SK-N-MC (cell line): ENCODE measurements around the gene C11orf21.
"Not testable (repeated sequence)": the region's sequence is repeated elsewhere in the genome, so short reads cannot be mapped to it uniquely, and the experiment has no call there.

ENCODE experiments used
- DNase-seq: peaks from one replicate; pipeline ENCODE4 v3.0.0-alpha.2; 2011; ENCODE audit warnings: low read depth, low spot score
- H3K27ac ChIP-seq: fragments of 200-600 bp; sonication (generic); 2 replicates; pipeline ENCODE4 v1.5.1; 2016; ENCODE audit warnings: mixed run types
- H3K36me3 ChIP-seq: fragments of 200-600 bp; sonication (generic); 2 replicates; pipeline ENCODE4 v1.6.1; 2017; ENCODE audit warnings: antibody characterized with exemption, low read length, mixed read lengths; ENCODE audit not compliant: insufficient read depth
- H3K4me3 ChIP-seq: fragments of 200-600 bp; sonication (generic); 2 replicates; pipeline ENCODE4 v1.5.1; 2016
- H3K9ac ChIP-seq: fragments of 200-600 bp; sonication (generic); 2 replicates; pipeline ENCODE4 v1.8.0; 2017; ENCODE audit warnings: mixed run types, mixed read lengths; ENCODE audit not compliant: insufficient read length
- H3K9me3 ChIP-seq: fragments of 200-600 bp; sonication (generic); 2 replicates; pipeline ENCODE4 v1.6.1; 2017; ENCODE audit warnings: low read depth, mild to moderate bottlenecking, antibody characterized with exemption, low read length, moderate library complexity, mixed read lengths
- EZH2 ChIP-seq: fragments of 200-600 bp; sonication (generic); IDR thresholded peaks from one replicate; pipeline ENCODE4 v1.6.1; 2017; ENCODE audit warnings: antibody characterized with exemption
- FOXP2 ChIP-seq: optimal IDR thresholded peaks from 2 replicates; pipeline ENCODE3; 2011; ENCODE audit warnings: mild to moderate bottlenecking, moderate library complexity; ENCODE audit not compliant: insufficient read depth; ENCODE audit errors: extremely low read length, control extremely low read depth
- POLR2AphosphoS5 ChIP-seq: IDR thresholded peaks from 2 replicates; pipeline ENCODE4 v1.6.1; 2012; ENCODE audit warnings: mild to moderate bottlenecking, low read depth, low read length, borderline replicate concordance

C11orf21 gene

GRCh38 chr11:2287091-2287490 is 14.6 kb downstream of the C11orf21 start:
- Histone ChIP-seq H3K9ac (no peak overlapping the region), H3K4me3 (no peak overlapping the region), H3K36me3 (no peaks in the 10 kb centered on the region), H3K27ac (no peak overlapping the region), H3K9me3 (no peaks in the 10 kb centered on the region)
- DNase-seq: no peak
- TF ChIP-seq FOXP2 (no peak), EZH2 (no peak), POLR2AphosphoS5 (no peak)

DNA sequence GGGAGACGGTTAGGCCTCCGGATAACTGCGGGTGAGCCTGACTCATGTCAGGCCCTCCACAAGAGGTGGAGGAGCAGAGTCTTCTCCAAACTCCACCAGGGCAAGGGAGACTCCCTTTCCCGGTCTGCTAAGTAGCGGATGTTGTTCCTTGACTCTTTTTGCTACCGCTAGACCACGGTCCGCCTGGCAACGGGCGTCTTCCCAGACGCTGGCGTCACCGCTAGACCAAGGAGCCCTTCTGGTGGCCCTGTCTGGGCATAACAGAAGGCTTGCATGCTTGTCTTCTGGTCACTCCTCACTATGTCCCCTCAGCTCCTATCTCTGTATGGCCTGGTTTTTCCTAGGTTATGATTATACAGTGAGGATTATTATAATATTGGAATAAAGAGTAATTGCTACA is 15.4 kb downstream of the C11orf21 start:
- H3K27ac ChIP-seq, H3K9me3 ChIP-seq, H3K36me3 ChIP-seq, H3K4me3 ChIP-seq, DNase-seq, H3K9ac ChIP-seq: not testable (repeated sequence)

- no peak overlapping the region for H3K27ac ChIP-seq
- H3K36me3 ChIP-seq: no peaks in the 10 kb centered on the region
- no peak for TF ChIP-seq FOXP2
- no peak for TF ChIP-seq EZH2
- TF ChIP-seq POLR2AphosphoS5: no peak
- H3K4me3 ChIP-seq: no peak overlapping the region
- H3K9me3 ChIP-seq: no peaks in the 10 kb centered on the region
- DNase-seq: no peak
- H3K9ac ChIP-seq: no peak overlapping the region
Observed at GRCh38 chr11:2280208-2280607, 21.5 kb downstream of the C11orf21 start.

- no peak overlapping the region for H3K4me3 ChIP-seq
- TF ChIP-seq POLR2AphosphoS5 (no peak), EZH2 (no peak), FOXP2 (no peak)
Observed at GRCh38 chr11:2277933-2278523, 23.7 kb downstream of the C11orf21 start.

GRCh38 chr11:2277008-2277346 is 24.7 kb downstream of the C11orf21 start:
- Histone ChIP-seq H3K9ac (no peak overlapping the region), H3K9me3 (no peaks in the 10 kb centered on the region), H3K27ac (no peak overlapping the region), H3K4me3 (no peak overlapping the region), H3K36me3 (no peaks in the 10 kb centered on the region)
- DNase-seq: no peak
- TF ChIP-seq EZH2 (no peak), POLR2AphosphoS5 (no peak), FOXP2 (no peak)

More at GRCh38 chr11:2277933-2278523, 23.7 kb downstream of the C11orf21 start:
- no peaks in the 10 kb centered on the region for H3K36me3 ChIP-seq
- no peaks in the 10 kb centered on the region for H3K9me3 ChIP-seq
- no peak for DNase-seq
- no peak overlapping the region for H3K9ac ChIP-seq
- H3K27ac ChIP-seq: no peak overlapping the region

- Histone ChIP-seq H3K9me3 (no peaks in the 10 kb centered on the region), H3K27ac (no peak overlapping the region), H3K9ac (no peak overlapping the region), H3K4me3 (no peak overlapping the region), H3K36me3 (no peaks in the 10 kb centered on the region)
- no peak for TF ChIP-seq POLR2AphosphoS5
- DNase-seq: no peak
Observed at GRCh38 chr11:2276280-2277007, 25.3 kb downstream of the C11orf21 start.

DNA sequence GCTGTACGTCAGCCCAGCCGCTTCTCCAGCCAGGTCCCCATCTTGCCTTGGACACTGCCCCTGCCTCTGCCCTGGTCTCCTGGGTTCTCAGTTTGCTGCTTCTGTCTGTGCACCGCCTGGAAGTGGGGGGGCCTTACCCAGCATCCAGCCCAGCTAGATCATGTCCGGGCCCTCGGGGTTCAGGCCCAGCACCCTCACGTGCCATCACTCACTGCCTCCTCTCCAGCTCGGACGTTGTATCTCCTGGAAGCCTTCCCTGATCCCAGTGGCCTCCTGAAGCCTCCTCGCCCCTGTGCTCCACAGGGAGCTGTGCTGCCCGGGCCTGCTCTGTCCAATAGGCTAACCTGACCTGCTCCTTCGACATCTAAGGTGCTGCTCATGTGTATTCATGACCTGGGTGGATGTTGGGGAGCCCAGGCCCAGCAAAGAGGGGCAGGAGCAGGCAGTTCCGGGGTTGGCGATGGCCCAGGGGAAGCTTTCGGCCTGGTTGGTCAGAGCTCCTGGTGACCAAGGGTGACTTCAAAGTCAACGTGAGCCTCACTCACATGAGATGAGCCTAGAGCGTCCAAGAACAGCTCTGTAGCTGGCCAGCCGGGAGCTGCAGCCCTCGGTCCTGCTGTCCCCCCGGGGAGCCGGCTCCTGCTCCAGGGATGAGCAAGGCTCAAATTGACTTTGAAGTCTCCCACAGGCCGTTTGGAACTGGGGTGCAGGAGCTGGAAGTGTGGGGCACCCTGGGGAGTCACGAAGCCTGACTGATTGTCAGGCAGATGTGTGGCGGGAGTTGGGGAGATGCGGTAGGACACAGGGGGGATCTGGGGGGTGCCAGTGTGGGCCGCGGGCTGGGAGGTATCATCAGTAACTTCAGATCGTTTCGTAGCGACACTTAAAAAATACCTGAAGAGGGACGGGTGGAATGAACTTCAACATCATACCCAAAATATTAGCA is 26.1 kb downstream of the C11orf21 start:
- Histone ChIP-seq H3K36me3 (no peaks in the 10 kb centered on the region), H3K9me3 (no peaks in the 10 kb centered on the region), H3K27ac (no peak overlapping the region), H3K9ac (no peak overlapping the region), H3K4me3 (no peak overlapping the region)
- TF ChIP-seq POLR2AphosphoS5 (no peak), FOXP2 (no peak), EZH2 (no peak)
- DNase-seq: no peak

GRCh38 chr11:2273771-2274170 is 27.9 kb downstream of the C11orf21 start:
- Histone ChIP-seq H3K9ac (no peak overlapping the region), H3K36me3 (no peaks in the 10 kb centered on the region), H3K9me3 (no peaks in the 10 kb centered on the region), H3K27ac (no peak overlapping the region), H3K4me3 (no peak overlapping the region)
- TF ChIP-seq POLR2AphosphoS5: no peak
- no peak for TF ChIP-seq EZH2
- TF ChIP-seq FOXP2: no peak
- no peak for DNase-seq

DNA sequence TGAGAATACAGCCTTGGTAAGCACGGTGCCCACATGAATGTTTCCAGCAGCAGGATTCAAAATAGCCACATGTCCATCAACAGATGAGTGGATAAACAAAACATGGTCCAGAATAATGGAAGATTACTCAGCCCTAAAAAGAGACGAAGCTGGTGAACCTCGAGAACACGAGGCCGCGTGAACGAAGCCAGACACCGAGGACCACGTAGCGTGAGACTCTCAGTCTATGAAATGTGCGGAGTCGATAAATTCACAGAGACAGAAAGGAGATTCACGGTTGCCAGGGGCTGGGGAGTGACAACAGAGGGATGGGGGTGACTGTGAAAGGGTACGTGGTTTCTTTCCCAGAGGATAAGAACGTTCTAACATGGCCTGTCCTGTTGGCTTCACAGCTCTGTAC is 28.4 kb downstream of the C11orf21 start:
- Histone ChIP-seq H3K9ac (no peak overlapping the region), H3K27ac (no peak overlapping the region), H3K4me3 (no peak overlapping the region), H3K9me3 (no peaks in the 10 kb centered on the region), H3K36me3 (no peaks in the 10 kb centered on the region)
- TF ChIP-seq EZH2 (no peak), FOXP2 (no peak), POLR2AphosphoS5 (no peak)
- no peak for DNase-seq
